ENCODE measurements around the gene UQCC5.

The UQCC5 gene

GRCh38 chr3:52557011-52557960 lies 20.9 kb downstream of the UQCC5 start:
- WGBS, 2 experiments (ENCODE audit: insufficient coverage in 2 of 2): 96 to 97% methylated on average over 6 to 7 of the region's 9 CpGs
- H3K27ac ChIP-seq (ENCODE audit: low read depth, low read length, severe bottlenecking): no peak overlapping the region
- peaks cover 88% of the 10 kb centered on the region for H3K36me3 ChIP-seq (ENCODE audit: control insufficient read depth, insufficient read depth, low read length)

GRCh38 chr3:52558436-52558835 lies 22.0 kb downstream of the UQCC5 start:
- no peak overlapping the region for H3K27ac ChIP-seq (ENCODE audit: low read depth, low read length, severe bottlenecking)
- no peaks in the 10 kb centered on the region for H3K9me3 ChIP-seq (ENCODE audit: control insufficient read depth, low read length)
- no peak overlapping the region for H3K4me3 ChIP-seq (ENCODE audit: extremely low read depth, insufficient read depth, low read length, poor library complexity, severe bottlenecking)
- no peaks in the 10 kb centered on the region for H3K4me1 ChIP-seq (ENCODE audit: control insufficient read depth, insufficient read depth, low read length, poor library complexity, severe bottlenecking)
- H3K36me3 ChIP-seq (ENCODE audit: control insufficient read depth, insufficient read depth, low read length): peaks cover 88% of the 10 kb centered on the region
- 100% methylated on average over 1 to 2 of the region's 5 CpGs for WGBS, 2 experiments (ENCODE audit: insufficient coverage in 2 of 2)

More at GRCh38 chr3:52557011-52557960, 20.9 kb downstream of the UQCC5 start:
- Histone ChIP-seq H3K9me3 (ENCODE audit: control insufficient read depth, low read length) (no peaks in the 10 kb centered on the region), H3K4me1 (ENCODE audit: control insufficient read depth, insufficient read depth, low read length, poor library complexity, severe bottlenecking) (peaks cover 2% of the 10 kb centered on the region), H3K4me3 (ENCODE audit: extremely low read depth, insufficient read depth, low read length, poor library complexity, severe bottlenecking) (no peak overlapping the region)

DNA sequence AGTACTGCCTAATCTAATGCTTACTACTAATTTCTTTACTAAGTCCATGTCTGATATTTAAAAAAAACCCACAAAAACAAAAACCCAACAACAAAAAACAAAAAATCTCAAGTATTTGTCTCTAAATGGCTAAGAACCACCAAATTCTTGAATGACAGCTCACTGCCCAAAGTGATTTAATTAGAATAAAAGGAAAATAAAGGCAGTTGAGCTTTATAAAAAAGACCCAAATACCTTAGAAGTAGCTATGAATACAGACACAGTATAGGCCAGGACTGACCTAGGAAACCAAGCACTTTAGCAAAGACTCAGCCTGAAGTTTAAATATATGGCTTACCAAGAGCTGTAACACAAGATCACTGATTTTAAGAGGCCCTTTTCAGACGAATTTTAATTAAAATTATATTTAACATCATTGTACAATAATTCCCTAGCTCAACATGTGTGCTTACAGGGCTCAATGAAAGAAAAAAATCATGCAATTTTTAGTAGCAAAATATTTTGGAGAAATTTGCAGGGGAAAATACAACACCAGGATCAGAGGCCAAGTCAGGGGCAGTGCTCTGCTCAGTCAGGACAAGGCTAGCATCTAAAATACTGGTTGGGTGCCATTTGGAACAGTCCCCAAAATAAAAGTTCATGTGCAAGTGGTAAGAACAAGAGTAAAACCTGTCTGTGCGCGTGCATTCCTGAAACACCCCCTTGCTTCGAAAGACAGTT lies 24.8 kb downstream of the UQCC5 start:
- Histone ChIP-seq H3K27ac (ENCODE audit: low read depth, low read length, severe bottlenecking) (no peak overlapping the region), H3K4me1 (ENCODE audit: control insufficient read depth, insufficient read depth, low read length, poor library complexity, severe bottlenecking) (no peaks in the 10 kb centered on the region), H3K4me3 (ENCODE audit: extremely low read depth, insufficient read depth, low read length, poor library complexity, severe bottlenecking) (no peak overlapping the region), H3K9me3 (ENCODE audit: control insufficient read depth, low read length) (no peaks in the 10 kb centered on the region), H3K36me3 (ENCODE audit: control insufficient read depth, insufficient read depth, low read length) (peaks cover 75% of the 10 kb centered on the region)
- WGBS, 2 experiments (ENCODE audit: insufficient coverage in 2 of 2): 94 to 100% methylated on average over 3 of the region's 4 CpGs

DNA sequence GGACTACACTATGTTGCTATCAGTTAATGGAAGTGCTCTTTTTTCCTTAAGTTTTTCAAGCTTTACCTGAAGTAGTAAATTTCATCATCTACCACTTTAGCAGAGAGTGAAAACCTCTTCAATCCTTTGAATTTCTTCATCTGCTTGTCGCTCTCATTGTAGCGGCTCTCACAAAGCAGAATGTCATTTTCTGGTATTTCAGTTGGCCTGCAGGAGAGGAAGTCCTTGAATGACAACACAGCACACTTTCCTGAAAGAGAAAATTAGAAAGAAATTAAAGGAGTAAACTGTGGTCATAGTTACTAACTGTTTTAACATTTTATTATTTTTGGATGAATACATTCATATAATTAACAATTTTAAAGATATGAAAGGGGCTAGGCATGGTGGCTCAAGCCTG lies 27.6 kb downstream of the UQCC5 start:
- Histone ChIP-seq H3K4me3 (ENCODE audit: extremely low read depth, insufficient read depth, low read length, poor library complexity, severe bottlenecking) (no peak overlapping the region), H3K36me3 (ENCODE audit: control insufficient read depth, insufficient read depth, low read length) (peaks cover 57% of the 10 kb centered on the region), H3K27ac (ENCODE audit: low read depth, low read length, severe bottlenecking) (no peak overlapping the region), H3K4me1 (ENCODE audit: control insufficient read depth, insufficient read depth, low read length, poor library complexity, severe bottlenecking) (no peaks in the 10 kb centered on the region), H3K9me3 (ENCODE audit: control insufficient read depth, low read length) (no peaks in the 10 kb centered on the region)
- WGBS, 2 experiments (ENCODE audit: insufficient coverage in 2 of 2): 100% methylated on average over 1 of the region's 2 CpGs; no CpG with 5 or more reads in 1 of the 2 experiments

DNA sequence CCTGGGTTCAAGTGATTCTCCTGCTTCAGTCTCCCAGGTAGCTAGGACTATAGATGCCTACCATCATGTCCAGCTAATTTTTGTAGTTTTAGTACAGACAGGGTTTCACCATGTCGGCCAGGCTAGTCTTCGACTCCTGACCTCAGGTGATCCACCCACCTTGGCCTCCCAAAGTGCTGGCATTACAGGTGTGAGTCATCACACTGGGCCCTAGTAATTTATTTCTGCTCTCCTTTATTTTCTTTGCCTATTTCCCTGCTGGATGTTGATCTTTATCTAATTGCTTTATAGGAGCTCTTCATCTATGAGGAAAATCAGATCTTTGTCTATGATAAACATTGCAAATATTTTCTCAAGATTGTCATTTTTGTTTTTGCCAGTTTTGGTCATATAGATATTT lies 31.7 kb downstream of the UQCC5 start:
- 95 to 100% methylated on average over 2 of the region's 2 CpGs for WGBS, 2 experiments (ENCODE audit: insufficient coverage in 2 of 2)

DNA sequence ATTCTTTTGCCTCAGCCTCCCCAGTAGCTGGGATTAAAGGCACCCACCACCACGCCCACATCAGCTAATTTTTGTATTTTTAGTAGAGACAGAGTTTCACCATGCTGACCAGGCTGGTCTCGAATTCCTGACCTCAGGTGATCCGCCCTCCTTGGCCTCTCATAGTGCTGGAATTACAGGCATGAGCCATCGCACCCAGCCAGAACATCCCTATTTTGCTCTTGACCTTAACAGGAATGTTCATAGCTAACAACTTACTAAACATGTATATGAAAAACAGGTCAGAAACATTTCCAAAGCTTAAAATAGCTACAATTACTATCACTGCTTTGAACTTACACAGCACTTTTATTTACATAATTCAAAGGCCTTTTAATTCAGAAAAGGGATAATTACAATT lies 33.7 kb downstream of the UQCC5 start:
- no peaks in the 10 kb centered on the region for H3K9me3 ChIP-seq (ENCODE audit: control insufficient read depth, low read length)
- 75 to 96% methylated on average over 3 of the region's 4 CpGs for WGBS, 2 experiments (ENCODE audit: insufficient coverage in 2 of 2)
- H3K4me1 ChIP-seq (ENCODE audit: control insufficient read depth, insufficient read depth, low read length, poor library complexity, severe bottlenecking): no peaks in the 10 kb centered on the region
- peaks cover 53% of the 10 kb centered on the region for H3K36me3 ChIP-seq (ENCODE audit: control insufficient read depth, insufficient read depth, low read length)
- H3K27ac ChIP-seq (ENCODE audit: low read depth, low read length, severe bottlenecking): no peak overlapping the region
- no peak overlapping the region for H3K4me3 ChIP-seq (ENCODE audit: extremely low read depth, insufficient read depth, low read length, poor library complexity, severe bottlenecking)

More for the DNA sequence above, 31.7 kb downstream of the UQCC5 start:
- no peak overlapping the region for H3K4me3 ChIP-seq (ENCODE audit: extremely low read depth, insufficient read depth, low read length, poor library complexity, severe bottlenecking)
- H3K4me1 ChIP-seq (ENCODE audit: control insufficient read depth, insufficient read depth, low read length, poor library complexity, severe bottlenecking): no peaks in the 10 kb centered on the region
- peaks cover 50% of the 10 kb centered on the region for H3K36me3 ChIP-seq (ENCODE audit: control insufficient read depth, insufficient read depth, low read length)
- no peaks in the 10 kb centered on the region for H3K9me3 ChIP-seq (ENCODE audit: control insufficient read depth, low read length)
- H3K27ac ChIP-seq (ENCODE audit: low read depth, low read length, severe bottlenecking): no peak overlapping the region

DNA sequence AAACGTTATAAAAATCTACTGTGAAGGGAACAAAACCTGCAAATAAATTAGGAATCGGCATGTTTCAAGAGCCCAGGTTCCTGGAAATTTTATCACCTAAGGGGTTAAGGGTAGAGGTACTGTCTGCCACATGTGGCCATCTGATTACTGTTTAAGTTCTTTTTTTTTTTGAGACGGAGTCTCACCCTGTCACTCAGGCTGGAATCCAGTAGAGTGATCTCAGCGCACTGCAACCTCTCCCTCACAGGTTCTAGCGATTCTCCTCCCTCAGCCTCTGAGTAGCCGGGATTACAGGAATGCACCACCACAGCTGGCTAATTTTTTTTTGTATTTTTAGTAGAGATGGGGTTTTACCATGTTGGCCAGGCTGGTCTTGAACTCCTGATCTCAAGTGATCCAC lies 35.8 kb downstream of the UQCC5 start:
- no peak overlapping the region for H3K27ac ChIP-seq (ENCODE audit: low read depth, low read length, severe bottlenecking)
- H3K4me1 ChIP-seq (ENCODE audit: control insufficient read depth, insufficient read depth, low read length, poor library complexity, severe bottlenecking): no peaks in the 10 kb centered on the region
- no peak overlapping the region for H3K4me3 ChIP-seq (ENCODE audit: extremely low read depth, insufficient read depth, low read length, poor library complexity, severe bottlenecking)
- H3K36me3 ChIP-seq (ENCODE audit: control insufficient read depth, insufficient read depth, low read length): peaks cover 68% of the 10 kb centered on the region
- H3K9me3 ChIP-seq (ENCODE audit: control insufficient read depth, low read length): no peaks in the 10 kb centered on the region
- WGBS, 2 experiments (ENCODE audit: insufficient coverage in 2 of 2): 81 to 88% methylated on average over 4 to 5 of the region's 6 CpGs

DNA sequence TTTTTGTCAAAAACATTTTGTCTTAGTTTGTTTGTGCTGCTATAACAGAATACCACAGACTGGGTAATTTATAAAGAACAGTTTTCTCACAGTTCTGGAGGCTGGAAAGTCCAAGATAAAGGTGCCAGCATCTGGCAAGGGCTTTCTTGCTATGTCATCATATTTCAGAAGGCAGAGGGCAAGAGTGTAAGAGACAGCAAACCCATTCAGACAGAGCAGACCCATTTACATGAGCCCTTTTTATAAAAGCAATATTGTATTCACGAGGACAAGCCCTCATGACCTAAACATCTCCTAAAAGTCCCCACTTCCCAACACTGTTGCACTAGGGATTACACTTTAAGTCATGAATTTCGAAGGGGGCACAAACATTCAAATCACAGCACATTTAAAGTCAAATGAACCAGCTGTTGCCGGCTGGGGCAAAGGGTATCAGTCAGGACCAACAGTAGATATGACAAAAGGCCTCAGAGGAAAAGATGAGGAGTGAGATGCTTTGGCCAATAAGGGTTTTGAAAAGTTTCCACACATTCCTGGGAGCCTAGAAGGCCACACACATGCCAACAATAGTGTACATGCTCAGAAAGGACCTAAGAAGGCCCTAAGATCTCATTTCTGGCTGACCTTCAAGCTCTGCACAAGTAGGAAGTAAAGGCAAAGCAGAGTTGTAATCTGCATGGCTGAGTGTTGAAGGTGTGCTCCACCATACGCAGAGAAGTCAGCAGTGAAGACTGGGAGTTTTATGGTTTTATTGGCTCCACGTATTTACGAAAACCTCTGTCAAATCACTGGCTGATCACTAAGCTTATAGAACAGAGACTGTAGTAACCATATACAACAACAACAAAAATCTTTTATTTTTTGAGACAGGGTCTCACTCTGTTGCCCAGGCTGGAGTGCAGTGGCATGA lies 37.9 kb downstream of the UQCC5 start:
- WGBS, 2 experiments (ENCODE audit: insufficient coverage in 2 of 2): 86 to 88% methylated on average over 1 to 4 of the region's 6 CpGs

More for the DNA sequence above, 37.9 kb downstream of the UQCC5 start:
- Histone ChIP-seq H3K27ac (ENCODE audit: low read depth, low read length, severe bottlenecking) (no peak overlapping the region), H3K36me3 (ENCODE audit: control insufficient read depth, insufficient read depth, low read length) (peaks cover 86% of the 10 kb centered on the region), H3K9me3 (ENCODE audit: control insufficient read depth, low read length) (no peaks in the 10 kb centered on the region), H3K4me1 (ENCODE audit: control insufficient read depth, insufficient read depth, low read length, poor library complexity, severe bottlenecking) (no peaks in the 10 kb centered on the region), H3K4me3 (ENCODE audit: extremely low read depth, insufficient read depth, low read length, poor library complexity, severe bottlenecking) (no peak overlapping the region)

All from mesodermal cell (in vitro differentiated cells).